Endothelial cell of umbilical vein (primary cell): ENCODE data around the gene CARMIL1.

Experiments used
- EZH2 ChIP-seq: IDR thresholded peaks from 2 replicates; pipeline ENCODE4 v1.6.1; 2012; ENCODE audit warnings: borderline replicate concordance, low read depth, mild to moderate bottlenecking, moderate library complexity, low read length, inconsistent platforms; ENCODE audit not compliant: severe bottlenecking
- MAX ChIP-seq: IDR thresholded peaks from 2 replicates; pipeline ENCODE4 v1.6.1; 2011; ENCODE audit not compliant: insufficient read depth, insufficient read length
- MYC ChIP-seq: IDR thresholded peaks from one replicate; pipeline ENCODE4 v1.6.1; 2011; ENCODE audit warnings: mild to moderate bottlenecking, low read depth, low read length
- POLR2A ChIP-seq: IDR thresholded peaks from 2 replicates; pipeline ENCODE4 v1.6.1; 2012; ENCODE audit warnings: low read depth, mild to moderate bottlenecking, control low read depth, low read length
- TF ChIP-seq, protein P1 (sequence below), 2 donors: IDR thresholded peaks; 1 replicate in 1 of 2; 2 replicates in 1 of 2; pipeline ENCODE4 v1.5.1; 2011; ENCODE audit warnings: low read length in 2 of 2, mild to moderate bottlenecking in 2 of 2, moderate library complexity in 2 of 2, control low read depth in 1 of 2, inconsistent platforms in 1 of 2, low read depth in 1 of 2; ENCODE audit not compliant: insufficient read depth in 1 of 2; ENCODE audit errors: extremely low read depth in 1 of 2

DNA sequence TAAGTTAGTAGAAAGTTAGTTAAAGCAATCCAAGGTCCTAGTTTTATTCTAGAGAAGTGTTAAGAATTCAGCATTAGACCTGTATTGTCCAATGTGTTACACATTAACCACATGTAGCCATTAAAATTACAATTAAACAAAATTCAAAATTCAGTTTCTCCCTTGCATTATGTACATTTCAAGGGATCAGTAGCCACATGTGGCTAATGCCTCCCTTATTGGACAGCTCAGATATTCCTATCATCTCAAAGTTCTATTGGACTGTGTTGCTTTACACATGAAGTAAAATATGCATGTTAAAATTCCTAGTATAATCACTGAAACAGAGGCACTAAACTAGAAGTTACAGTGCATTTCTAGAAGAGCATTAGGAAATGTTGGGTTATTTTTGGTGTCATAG, 265.7 kb downstream of the CARMIL1 start:
- TF ChIP-seq POLR2A (no peak), MAX (no peak), EZH2 (no peak), MYC (no peak)
- TF ChIP-seq, protein P1, sequence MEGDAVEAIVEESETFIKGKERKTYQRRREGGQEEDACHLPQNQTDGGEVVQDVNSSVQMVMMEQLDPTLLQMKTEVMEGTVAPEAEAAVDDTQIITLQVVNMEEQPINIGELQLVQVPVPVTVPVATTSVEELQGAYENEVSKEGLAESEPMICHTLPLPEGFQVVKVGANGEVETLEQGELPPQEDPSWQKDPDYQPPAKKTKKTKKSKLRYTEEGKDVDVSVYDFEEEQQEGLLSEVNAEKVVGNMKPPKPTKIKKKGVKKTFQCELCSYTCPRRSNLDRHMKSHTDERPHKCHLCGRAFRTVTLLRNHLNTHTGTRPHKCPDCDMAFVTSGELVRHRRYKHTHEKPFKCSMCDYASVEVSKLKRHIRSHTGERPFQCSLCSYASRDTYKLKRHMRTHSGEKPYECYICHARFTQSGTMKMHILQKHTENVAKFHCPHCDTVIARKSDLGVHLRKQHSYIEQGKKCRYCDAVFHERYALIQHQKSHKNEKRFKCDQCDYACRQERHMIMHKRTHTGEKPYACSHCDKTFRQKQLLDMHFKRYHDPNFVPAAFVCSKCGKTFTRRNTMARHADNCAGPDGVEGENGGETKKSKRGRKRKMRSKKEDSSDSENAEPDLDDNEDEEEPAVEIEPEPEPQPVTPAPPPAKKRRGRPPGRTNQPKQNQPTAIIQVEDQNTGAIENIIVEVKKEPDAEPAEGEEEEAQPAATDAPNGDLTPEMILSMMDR (IDR thresholded peaks at IDR 0.05; ENCODE audit: extremely low read depth in 1 of 2, insufficient read depth in 1 of 2, low read depth in 1 of 2, low read length in 2 of 2), result no peak
